Omental fat pad (tissue), 4 donors: Measurements from ENCODE around the gene SCART1. TPM values are rescaled to one million over a fixed set of nuclear protein-coding genes. Genes with fewer than 3 reads are reported as not detected.

ENCODE experiments used
- ATAC-seq: fragments of 150-250 bp; one replicate; pipeline ENCODE4 v1.9.1; 2016; ENCODE audit warnings: mild to moderate bottlenecking, moderate library complexity; ENCODE audit not compliant: low FRiP score
- DNase-seq: peaks from one replicate; pipeline ENCODE4 v3.0.0-alpha.2; 2019; ENCODE audit warnings: low spot score
- CTCF ChIP-seq, 3 donors: fragments of 450-650 bp; IDR thresholded peaks; one replicate each; pipeline ENCODE4 v1.5.1; 2016 to 2017; ENCODE audit warnings: antibody characterized with exemption in 3 of 3, mild to moderate bottlenecking in 3 of 3, moderate library complexity in 2 of 3
- total RNA-seq, 4 donors: library from RNA; depleted of rRNA; stranded (reverse); fragments of >200 nt; gene quantifications; one replicate each; pipeline ENCODE4 v1.1.0, GENCODE V29; 2016

SCART1 gene
- total RNA-seq, 4 donors from 2014 or later = 1.3 to 5.2 (median 2.0) TPM

GRCh38 chr10:133473270-133473669 lies 19.5 kb downstream of the SCART1 start:
- ATAC-seq = no peak

GRCh38 chr10:133474027-133474426 lies 20.3 kb downstream of the SCART1 start:
- TF ChIP-seq CTCF (IDR thresholded peaks at IDR 0.05) = no peak
- DNase-seq (no peak), ATAC-seq (no peak)

More at GRCh38 chr10:133473270-133473669, 19.5 kb downstream of the SCART1 start:
- no peak for TF ChIP-seq CTCF (IDR thresholded peaks at IDR 0.05)
- DNase-seq = no peak

GRCh38 chr10:133474665-133475424 lies 21.1 kb downstream of the SCART1 start:
- DNase-seq (no peak), ATAC-seq (no peak)
- no peak for TF ChIP-seq CTCF (IDR thresholded peaks at IDR 0.05)

GRCh38 chr10:133475425-133475734 lies 21.6 kb downstream of the SCART1 start:
- no peak for ATAC-seq
- no peak for TF ChIP-seq CTCF (IDR thresholded peaks at IDR 0.05)

GRCh38 chr10:133475821-133476640 lies 22.3 kb downstream of the SCART1 start:
- no peak for TF ChIP-seq CTCF (IDR thresholded peaks at IDR 0.05)
- ATAC-seq (no peak), DNase-seq (no peak)

More at GRCh38 chr10:133475425-133475734, 21.6 kb downstream of the SCART1 start:
- DNase-seq = no peak

GRCh38 chr10:133476641-133476990 lies 22.9 kb downstream of the SCART1 start:
- no peak for DNase-seq
- ATAC-seq = no peak
- no peak for TF ChIP-seq CTCF (IDR thresholded peaks at IDR 0.05)
